SU-DHL-6 (cell line): ENCODE results near the gene CEND1.

Experiments used
- H2AFZ ChIP-seq: fragments of 200-600 bp; sonication (generic); 2 replicates; pipeline ENCODE4 v1.6.1; 2014; ENCODE audit warnings: low read depth, mild to moderate bottlenecking, moderate library complexity, mixed read lengths, antibody characterized with exemption, low read length; ENCODE audit not compliant: severe bottlenecking
- H3F3A ChIP-seq: fragments of 200-600 bp; shearing (Covaris generic); 2 replicates; pipeline ENCODE4 v1.6.0; 2016; ENCODE audit warnings: antibody characterized with exemption, mild to moderate bottlenecking; ENCODE audit not compliant: insufficient read depth
- H3K27ac ChIP-seq: fragments of 200-600 bp; sonication (generic); 2 replicates; pipeline ENCODE4 v1.5.1; 2016; ENCODE audit warnings: low read depth, mild to moderate bottlenecking, low read length, moderate library complexity, mixed read lengths
- H3K27me3 ChIP-seq: fragments of 200-600 bp; sonication (generic), shearing (Covaris generic); 2 replicates; pipeline ENCODE4 v1.6.0; 2014; ENCODE audit warnings: mild to moderate bottlenecking, low read length
- H3K36me3 ChIP-seq: fragments of 200-600 bp; sonication (generic); 2 replicates; pipeline ENCODE4 v1.6.1; 2014; ENCODE audit warnings: mild to moderate bottlenecking, low read length, mixed read lengths
- H3K4me2 ChIP-seq: fragments of 300-600, 200-600 bp; shearing (Covaris generic), sonication (generic); 2 replicates; pipeline ENCODE4 v1.6.0; 2014; ENCODE audit warnings: low read length, low read depth, mild to moderate bottlenecking; ENCODE audit not compliant: poor library complexity, severe bottlenecking
- H3K4me3 ChIP-seq: fragments of 200-600 bp; sonication (generic); 2 replicates; pipeline ENCODE4 v1.5.1; 2014; ENCODE audit warnings: antibody characterized with exemption, low read length, mild to moderate bottlenecking, mixed read lengths; ENCODE audit not compliant: insufficient read depth, poor library complexity, severe bottlenecking
- H3K79me2 ChIP-seq: fragments of 200-600 bp; sonication (generic); 2 replicates; pipeline ENCODE4 v1.6.1; 2014; ENCODE audit warnings: mild to moderate bottlenecking, low read length, moderate library complexity; ENCODE audit not compliant: insufficient read depth
- H3K9ac ChIP-seq: fragments of 200-600 bp; sonication (generic); 2 replicates; pipeline ENCODE4 v1.7.0; 2014; ENCODE audit warnings: mild to moderate bottlenecking, low read length
- H3K9me2 ChIP-seq: fragments of 200-600 bp; sonication (generic); replicated peaks from 2 replicates; pipeline ENCODE4 v1.6.1; 2014; ENCODE audit warnings: low read length; ENCODE audit not compliant: insufficient read depth
- H3K9me3 ChIP-seq: fragments of 200-600 bp; sonication (generic); 2 replicates; pipeline ENCODE4 v1.6.1; 2014; ENCODE audit warnings: low read length, mixed read lengths; ENCODE audit not compliant: insufficient read depth
- H4K20me1 ChIP-seq: fragments of 200-600 bp; sonication (generic); 2 replicates; pipeline ENCODE4 v1.6.1; 2014; ENCODE audit warnings: low read depth, mild to moderate bottlenecking, antibody characterized with exemption, low read length, moderate library complexity, mixed read lengths
- EZH2phosphoT487 ChIP-seq: fragments of 200-600 bp; sonication (generic), shearing (Covaris generic); conservative IDR thresholded peaks from 2 replicates; pipeline ENCODE4 v1.6.1; 2018; ENCODE audit warnings: mild to moderate bottlenecking, antibody characterized with exemption, low read length, moderate library complexity, mixed read lengths
- TF ChIP-seq, protein P1 (sequence below): fragments of 200-600 bp; sonication (generic); IDR thresholded peaks from one replicate; pipeline ENCODE4 v1.5.1; 2017; ENCODE audit warnings: antibody characterized with exemption, mild to moderate bottlenecking, low read length, moderate library complexity; ENCODE audit not compliant: insufficient read depth, poor library complexity, severe bottlenecking

The CEND1 gene

DNA sequence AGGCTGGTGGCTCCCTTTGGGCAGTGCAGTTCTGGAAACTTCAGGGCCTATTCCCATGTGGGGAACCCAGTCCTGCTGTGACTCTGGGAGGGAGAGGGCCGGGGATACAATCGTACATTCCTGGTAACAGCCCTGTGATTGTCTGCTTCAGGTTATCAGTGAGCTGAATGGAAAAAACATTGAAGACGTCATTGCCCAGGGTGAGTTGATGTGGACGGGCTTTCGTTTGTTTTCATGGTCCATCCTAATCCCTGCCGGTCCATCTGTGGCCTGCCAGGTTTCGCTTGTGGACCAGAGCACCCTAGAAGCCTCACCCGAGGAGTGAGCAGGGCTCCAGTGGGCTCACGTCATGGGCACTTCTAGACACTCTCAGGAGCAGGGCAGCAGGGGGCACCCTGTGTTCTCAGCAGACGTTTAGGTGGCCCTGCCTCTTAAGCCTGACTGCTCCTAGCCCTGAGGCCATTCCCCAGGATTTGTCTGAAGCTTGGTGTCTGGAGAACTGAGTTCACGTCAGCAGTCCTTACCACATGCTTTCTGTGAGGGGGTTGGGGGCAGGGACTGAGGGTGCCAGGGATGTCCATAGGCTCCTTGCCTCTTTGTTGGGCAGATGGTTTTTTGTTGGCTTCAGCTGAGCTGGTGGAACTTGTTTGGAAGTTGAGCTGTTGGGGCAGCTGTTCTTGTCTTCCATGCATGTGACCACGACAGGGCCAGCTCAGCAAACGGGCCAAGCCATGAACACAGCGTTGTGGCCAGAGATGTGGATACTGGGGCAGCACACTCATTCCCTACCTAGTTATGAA lies 21.8 kb upstream of the CEND1 start:
- H3K9ac ChIP-seq: peak overlapping the region; percentile 95
- TF ChIP-seq, protein P1, sequence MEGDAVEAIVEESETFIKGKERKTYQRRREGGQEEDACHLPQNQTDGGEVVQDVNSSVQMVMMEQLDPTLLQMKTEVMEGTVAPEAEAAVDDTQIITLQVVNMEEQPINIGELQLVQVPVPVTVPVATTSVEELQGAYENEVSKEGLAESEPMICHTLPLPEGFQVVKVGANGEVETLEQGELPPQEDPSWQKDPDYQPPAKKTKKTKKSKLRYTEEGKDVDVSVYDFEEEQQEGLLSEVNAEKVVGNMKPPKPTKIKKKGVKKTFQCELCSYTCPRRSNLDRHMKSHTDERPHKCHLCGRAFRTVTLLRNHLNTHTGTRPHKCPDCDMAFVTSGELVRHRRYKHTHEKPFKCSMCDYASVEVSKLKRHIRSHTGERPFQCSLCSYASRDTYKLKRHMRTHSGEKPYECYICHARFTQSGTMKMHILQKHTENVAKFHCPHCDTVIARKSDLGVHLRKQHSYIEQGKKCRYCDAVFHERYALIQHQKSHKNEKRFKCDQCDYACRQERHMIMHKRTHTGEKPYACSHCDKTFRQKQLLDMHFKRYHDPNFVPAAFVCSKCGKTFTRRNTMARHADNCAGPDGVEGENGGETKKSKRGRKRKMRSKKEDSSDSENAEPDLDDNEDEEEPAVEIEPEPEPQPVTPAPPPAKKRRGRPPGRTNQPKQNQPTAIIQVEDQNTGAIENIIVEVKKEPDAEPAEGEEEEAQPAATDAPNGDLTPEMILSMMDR: no peak
- TF ChIP-seq EZH2phosphoT487: no peak
- peaks cover 36% of the 10 kb centered on the region for H3K79me2 ChIP-seq
- H3F3A ChIP-seq: peaks cover 53% of the 10 kb centered on the region
- H3K4me2 ChIP-seq: peak overlapping the region; percentile 73
- peak overlapping the region; percentile 71 for H3K4me3 ChIP-seq
- no peaks in the 10 kb centered on the region for H3K27me3 ChIP-seq
- H2AFZ ChIP-seq: no peak overlapping the region
- H4K20me1 ChIP-seq: peaks cover 10% of the 10 kb centered on the region; the same call in 1 of the 2 replicates
- H3K27ac ChIP-seq: peak overlapping the region; percentile 85; the same call in 1 of the 2 replicates
- no peaks in the 10 kb centered on the region for H3K9me2 ChIP-seq
- H3K9me3 ChIP-seq: no peaks in the 10 kb centered on the region
- peaks cover 25% of the 10 kb centered on the region for H3K36me3 ChIP-seq

GRCh38 chr11:810040-810567 lies 20.2 kb upstream of the CEND1 start:
- H2AFZ ChIP-seq: no peak overlapping the region
- peak overlapping the region; percentile 73 for H3K4me2 ChIP-seq
- peaks cover 25% of the 10 kb centered on the region for H3K36me3 ChIP-seq
- H3K4me3 ChIP-seq: peak overlapping the region; percentile 71
- H3K79me2 ChIP-seq: peaks cover 36% of the 10 kb centered on the region
- TF ChIP-seq, protein P1: no peak
- TF ChIP-seq EZH2phosphoT487: no peak
- H3K27me3 ChIP-seq: no peaks in the 10 kb centered on the region
- peaks cover 53% of the 10 kb centered on the region for H3F3A ChIP-seq
- H3K9me3 ChIP-seq: no peaks in the 10 kb centered on the region
- peak overlapping the region; percentile 85 for H3K27ac ChIP-seq
- H4K20me1 ChIP-seq: peaks cover 10% of the 10 kb centered on the region; the same call in 1 of the 2 replicates
- H3K9ac ChIP-seq: peak overlapping the region; percentile 95
- no peaks in the 10 kb centered on the region for H3K9me2 ChIP-seq

DNA sequence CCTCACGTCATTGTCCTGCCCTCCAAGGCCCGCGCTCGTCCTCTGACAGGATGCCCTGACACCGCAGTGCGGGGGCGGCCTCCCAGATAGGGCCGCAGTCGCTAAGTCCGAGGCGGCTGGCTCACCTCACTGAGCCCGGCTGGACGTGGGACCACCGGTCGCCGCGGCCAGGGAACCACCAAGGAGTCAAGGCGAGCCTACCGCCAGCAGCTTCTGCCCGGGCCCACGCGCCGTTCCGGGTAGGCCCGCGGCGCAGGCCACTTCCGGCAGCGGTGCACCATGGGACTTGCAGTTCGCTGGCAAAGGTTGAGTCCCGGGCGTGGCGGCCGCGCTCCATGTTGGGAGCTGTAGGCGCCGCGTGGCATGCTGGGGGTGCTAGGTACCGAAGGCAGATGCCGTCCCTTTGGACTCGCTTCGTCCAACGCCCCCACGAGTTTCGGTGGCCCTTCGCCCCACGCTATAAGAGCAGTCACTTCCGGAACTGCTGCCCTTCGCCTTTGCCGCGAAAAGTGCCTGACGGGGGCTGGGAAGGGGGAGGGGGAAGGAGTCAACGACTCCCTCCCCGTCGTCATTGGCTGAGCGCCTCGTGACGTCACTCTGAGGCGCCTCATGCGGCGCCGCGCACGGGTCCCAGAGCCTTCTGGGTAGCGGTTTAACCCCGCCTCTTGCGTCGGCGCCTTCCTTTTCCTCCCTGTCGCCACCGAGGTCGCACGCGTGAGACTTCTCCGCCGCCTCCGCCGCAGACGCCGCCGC lies 19.6 kb upstream of the CEND1 start, which contains the start of gene RPLP2:
Gene RPLP2, plus strand, starts transcription at position 681 of the 753 bp plus-strand sequence. CDS start 268 bp downstream, outside the sequence.
- Histone ChIP-seq H3K27ac (peak within 1 kb of the TSS; percentile 85), H3F3A (peaks cover 53% of the 10 kb centered on the region), H3K9me3 (no peaks in the 10 kb centered on the region), H3K79me2 (peaks cover 36% of the 10 kb centered on the region), H3K27me3 (no peaks in the 10 kb centered on the region), H3K9ac (peak within 1 kb of the TSS; percentile 95), H3K4me2 (peak within 1 kb of the TSS; percentile 84), H3K4me3 (peak within 1 kb of the TSS; percentile 71), H4K20me1 (peaks cover 10% of the 10 kb centered on the region; the same call in 1 of the 2 replicates), H2AFZ (peak within 1 kb of the TSS; percentile 92), H3K36me3 (peaks cover 25% of the 10 kb centered on the region), H3K9me2 (no peaks in the 10 kb centered on the region)
- TF ChIP-seq, protein P1: no peak
- TF ChIP-seq EZH2phosphoT487: no peak
